GM21515 (cell line): ENCODE results near the gene AOPEP.

Source experiments
- ATAC-seq: cut with Tn5 transposase; IDR thresholded peaks from one replicate; pipeline ENCODE4 v1.9.1; 2021; ENCODE audit not compliant: unreplicated experiment

The AOPEP gene

GRCh38 chr9:95075700-95076099 lies 349.2 kb downstream of the AOPEP start:
- ATAC-seq: no peak

DNA sequence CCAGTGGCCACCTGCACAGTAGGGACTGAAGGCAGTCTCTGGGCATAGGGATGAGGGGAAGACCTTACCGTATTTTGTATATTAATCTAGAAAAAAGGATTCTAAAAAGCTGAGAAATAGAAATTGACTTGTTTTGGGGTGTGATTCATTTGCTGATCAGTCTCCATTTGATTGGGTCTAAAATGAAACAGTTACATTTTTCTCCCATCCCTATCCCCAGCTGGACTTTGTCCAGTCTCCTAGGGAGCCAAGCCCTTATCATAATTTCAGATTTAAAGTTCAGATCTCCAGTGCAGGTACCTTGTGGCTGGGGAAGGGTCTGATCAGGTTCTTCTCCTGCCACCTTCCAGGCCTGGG lies 350.2 kb downstream of the AOPEP start:
- ATAC-seq: no peak

- ATAC-seq: no peak
These were observed 350.7 kb downstream of the AOPEP start for GRCh38 chr9:95077053-95077765.

- ATAC-seq: no peak
These were observed 351.4 kb downstream of the AOPEP start for GRCh38 chr9:95077766-95078370.

- no peak for ATAC-seq
These were observed 352.0 kb downstream of the AOPEP start for GRCh38 chr9:95078511-95078910.

GRCh38 chr9:95078939-95079338 lies 352.4 kb downstream of the AOPEP start:
- no peak for ATAC-seq

DNA sequence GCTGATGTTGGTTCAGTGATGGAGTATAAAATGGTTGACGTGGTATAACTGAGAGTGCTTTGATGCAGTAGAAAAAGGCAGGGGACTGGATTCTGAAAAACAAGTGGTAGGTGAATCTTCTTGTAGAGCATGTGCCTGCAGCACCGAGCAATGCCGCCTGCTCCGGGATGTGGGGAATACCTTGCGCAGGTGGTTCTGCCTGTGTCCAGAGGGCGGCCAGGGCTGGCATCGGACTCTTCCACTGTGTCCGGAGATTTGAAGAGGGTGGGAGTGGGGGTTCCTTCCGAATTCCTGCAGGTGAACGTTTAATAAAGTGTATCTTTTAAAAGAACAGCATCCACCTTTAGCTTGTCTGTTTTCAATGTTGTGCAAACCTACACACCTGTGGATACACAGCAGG lies 353.0 kb downstream of the AOPEP start:
- ATAC-seq: no peak

DNA sequence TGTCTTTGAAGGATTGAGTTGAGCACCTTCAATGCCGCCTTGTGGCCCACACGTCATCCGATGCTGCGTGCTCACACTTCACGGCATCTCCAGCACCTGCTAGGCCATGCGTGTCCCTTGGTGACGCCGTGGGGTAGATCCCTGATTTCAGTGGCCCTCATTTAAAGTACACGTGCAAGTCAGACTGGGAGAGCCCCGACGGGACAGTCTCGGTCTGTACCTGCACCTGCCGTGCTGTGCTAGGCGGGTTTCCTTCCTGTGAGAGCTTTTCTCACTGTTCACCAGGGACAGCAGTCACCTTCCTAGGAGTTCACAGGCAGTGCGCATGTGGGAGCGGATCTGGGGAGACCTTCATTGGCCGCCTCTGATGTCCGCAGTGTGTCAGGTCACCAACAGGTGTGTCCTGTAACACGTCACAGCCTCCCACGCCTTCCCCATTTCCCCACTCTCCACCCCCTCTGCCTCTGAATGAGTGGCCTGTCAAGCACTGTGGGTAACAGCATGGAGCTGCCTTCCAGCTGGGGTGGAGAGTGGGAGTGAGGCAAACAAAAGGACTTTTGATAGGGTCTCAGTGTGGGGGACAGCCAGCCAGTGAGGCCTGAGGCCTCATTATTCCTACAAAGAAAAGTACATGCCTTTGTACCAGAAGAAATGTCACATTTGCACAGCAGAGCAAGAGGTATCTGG lies 354.6 kb downstream of the AOPEP start:
- ATAC-seq: no peak

DNA sequence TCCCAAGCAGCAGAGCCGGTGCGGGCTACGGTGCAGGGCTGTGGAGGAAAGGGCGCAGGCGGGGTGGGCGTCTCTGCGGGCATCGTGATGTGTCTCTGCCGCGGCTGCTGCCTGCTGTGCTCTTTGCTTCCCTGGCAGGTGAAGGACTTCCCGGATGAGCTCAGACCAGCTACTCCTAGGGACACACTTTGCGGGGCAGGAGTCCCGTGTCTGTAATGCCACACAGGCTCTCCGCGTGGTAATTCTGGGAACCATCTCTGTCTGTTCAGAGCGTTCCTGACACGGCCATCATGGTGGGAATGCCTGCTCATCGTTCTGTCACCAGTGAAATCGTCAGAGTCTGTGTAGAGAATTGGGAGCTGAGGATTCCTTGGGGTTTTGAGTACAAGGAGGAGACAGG lies 355.5 kb downstream of the AOPEP start:
- no peak for ATAC-seq

DNA sequence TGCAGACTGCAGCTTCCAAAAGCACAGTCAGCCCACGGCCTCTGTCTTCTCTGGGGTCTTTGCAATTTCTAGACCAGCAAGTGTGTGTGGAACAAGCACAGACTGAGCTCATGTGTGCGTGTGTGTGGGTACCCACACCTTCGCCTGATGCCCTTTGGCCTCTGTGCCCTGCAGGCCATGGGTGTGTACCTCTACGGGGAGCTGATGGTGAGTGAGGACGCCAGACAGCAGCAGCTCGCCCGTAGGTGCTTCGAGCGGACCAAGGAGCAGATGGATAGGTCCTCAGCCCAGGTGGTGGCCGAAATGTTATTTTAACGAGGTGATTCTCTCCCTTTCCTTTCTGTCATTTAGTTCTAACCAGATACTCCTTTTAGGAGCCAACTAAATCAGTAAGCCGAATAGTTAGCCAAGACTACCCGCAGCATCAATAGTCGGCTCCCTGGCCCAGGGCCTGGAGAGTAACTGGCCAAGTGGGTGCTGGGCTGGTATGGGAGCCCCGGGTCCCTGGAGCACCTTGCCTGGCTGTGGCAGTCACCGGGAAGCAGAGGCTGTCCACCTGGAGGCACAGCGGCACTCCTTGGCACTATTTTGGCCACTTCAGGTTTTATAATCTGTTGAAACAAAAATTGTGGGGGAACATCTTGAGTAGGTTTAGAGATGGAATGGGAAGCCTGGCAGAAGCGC lies 356.0 kb downstream of the AOPEP start:
- no peak for ATAC-seq

DNA sequence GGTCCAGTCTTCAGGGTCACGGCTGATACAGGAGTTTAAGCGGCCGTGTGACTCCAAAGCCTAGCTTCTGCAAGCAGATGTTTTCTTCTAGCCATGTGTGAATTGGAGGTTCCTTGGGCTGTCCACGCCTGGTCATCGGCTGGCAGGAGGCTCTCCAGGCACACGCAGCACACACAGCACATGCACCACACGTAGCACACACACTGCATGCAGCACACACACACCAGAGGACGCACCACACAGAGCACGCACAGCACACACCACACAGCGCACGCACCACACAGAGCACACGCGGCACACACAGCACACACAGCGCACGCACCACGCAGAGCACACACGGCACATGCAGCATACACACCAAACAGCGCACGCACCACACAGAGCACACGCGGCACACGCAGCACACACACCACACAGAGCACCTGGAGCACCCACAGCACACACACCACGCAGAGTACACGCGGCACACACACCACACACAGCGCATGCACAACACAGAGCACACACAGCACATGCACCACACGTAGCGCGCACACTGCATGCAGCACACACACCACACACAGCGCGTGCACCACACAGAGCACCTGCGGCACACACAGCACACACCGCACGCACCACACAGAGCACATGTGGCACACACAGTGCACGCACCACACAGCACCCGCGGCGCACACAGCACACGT lies 356.7 kb downstream of the AOPEP start:
- ATAC-seq: no peak

- ATAC-seq: no peak
These were observed 357.9 kb downstream of the AOPEP start for GRCh38 chr9:95084254-95084934.

GRCh38 chr9:95085036-95085770 lies 358.7 kb downstream of the AOPEP start:
- no peak for ATAC-seq

DNA sequence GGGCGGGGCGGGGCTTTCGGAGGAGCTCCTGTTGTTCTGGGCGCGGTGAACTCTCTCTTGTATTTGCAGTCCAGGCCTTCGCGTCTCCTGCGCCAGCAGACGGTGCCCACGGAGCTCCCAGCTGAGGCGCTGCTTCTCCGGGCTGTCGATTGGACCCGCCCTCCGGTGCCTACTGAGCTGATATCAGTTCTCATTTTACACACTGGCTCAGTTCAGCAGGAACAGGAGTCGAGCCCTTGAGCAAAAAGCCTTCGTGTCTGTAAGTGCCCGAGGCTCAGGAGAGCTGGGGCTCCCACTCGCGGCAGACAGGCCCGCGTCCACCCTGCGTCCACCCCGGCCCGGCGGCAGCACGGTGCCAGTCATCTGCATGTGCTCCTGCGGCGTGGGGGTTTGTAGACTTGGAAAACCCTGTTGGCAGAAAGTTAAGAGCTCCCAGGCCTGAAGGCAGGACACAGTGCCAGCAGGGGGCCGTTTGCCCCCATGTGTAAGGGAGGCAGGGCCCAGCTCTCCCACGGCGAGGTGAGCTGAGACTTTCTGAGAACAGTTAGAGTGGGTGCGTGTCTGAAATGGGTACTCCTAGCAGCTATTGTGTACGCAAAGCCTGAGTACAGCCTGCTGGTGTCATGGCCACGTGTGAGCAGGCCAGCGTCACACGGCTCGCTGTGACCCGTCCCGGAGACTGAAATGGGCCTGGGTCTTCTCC lies 359.5 kb downstream of the AOPEP start:
- no peak for ATAC-seq

GRCh38 chr9:95086564-95086955 lies 360.1 kb downstream of the AOPEP start:
- ATAC-seq: no peak

DNA sequence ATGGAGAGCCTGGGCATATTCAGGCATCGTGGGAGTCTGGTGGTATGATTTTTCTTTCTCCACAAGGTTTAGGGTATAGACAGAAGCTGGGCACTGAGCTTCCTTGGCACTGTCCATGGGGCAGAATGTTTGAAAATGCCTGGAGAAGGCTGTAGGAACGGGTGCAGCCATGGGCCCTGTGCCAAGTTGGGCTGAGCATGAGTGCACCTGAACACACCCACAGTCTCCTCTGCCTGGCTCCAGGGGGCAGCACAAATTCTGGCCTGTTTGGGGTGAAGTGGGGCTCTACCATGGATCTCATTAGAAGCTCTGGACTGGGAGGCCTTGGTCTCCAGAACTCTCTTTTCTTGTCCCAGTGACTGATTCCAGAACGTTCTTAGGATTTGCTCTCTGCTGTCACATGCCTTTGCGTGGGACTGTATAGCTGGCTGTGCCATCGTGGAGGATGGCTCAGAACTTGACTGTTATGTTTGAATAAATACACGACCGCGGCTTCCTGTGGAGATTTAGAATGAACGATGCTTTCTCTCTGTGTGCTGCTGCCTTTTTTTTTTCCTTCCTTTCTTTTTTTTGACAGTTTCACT lies 361.3 kb downstream of the AOPEP start:
- no peak for ATAC-seq

- no peak for ATAC-seq
These were observed 362.1 kb downstream of the AOPEP start for GRCh38 chr9:95088421-95089161.

DNA sequence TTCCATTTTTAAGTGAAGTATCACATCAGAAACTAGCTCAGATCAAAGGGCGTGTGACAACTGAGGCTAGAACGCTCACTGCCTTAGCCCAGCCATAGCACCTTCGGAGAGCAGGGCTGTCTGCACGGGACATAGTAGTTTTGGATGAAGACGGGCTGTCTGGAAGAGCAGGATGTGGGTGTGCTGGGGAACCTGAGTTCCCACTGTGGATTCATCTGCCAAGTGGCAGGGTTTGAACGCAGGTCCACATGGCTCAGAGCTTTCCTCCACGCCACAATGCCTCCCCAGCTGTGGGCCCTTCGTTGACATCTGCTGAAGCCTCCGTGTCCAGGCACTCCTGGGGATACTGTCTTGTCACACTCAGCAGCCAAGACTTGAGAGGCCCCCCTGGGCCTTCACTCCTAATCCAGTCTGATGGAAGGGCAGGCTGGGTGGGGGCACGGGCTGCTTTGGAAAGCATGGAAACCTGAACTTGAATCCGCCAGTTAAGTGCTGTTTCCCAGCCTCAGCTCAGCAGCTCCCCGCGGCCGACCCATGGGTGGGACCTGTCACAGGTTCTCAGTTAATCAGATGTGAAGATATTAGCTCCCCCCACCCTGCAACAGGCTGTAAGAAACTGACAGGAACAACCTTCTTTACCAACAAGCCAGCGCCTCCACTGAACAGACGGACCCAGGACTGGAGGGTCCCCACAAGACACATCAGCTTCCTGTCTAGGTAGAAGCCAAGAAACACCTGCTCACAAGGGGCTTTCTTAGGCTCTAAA lies 362.9 kb downstream of the AOPEP start:
- no peak for ATAC-seq
